Mesodermal cell (in vitro differentiated cells): ENCODE data around the gene CATSPERB.
"Not testable (repeated sequence)": the region's sequence is repeated elsewhere in the genome, so short reads cannot be mapped to it uniquely, and the experiment has no call there.

ENCODE experiments used
- H3K27ac ChIP-seq: 2 replicates; pipeline ENCODE4 v1.7.0; 2013; ENCODE audit warnings: mild to moderate bottlenecking, low read depth, low read length, moderate library complexity; ENCODE audit not compliant: severe bottlenecking
- H3K36me3 ChIP-seq: 2 replicates; pipeline ENCODE4 v1.7.1; 2013; ENCODE audit warnings: mild to moderate bottlenecking, low read length, moderate library complexity; ENCODE audit not compliant: control insufficient read depth, insufficient read depth
- H3K4me1 ChIP-seq: one replicate; pipeline ENCODE4 v1.7.1; 2013; ENCODE audit warnings: mild to moderate bottlenecking, low read length; ENCODE audit not compliant: insufficient read depth, control insufficient read depth, poor library complexity, severe bottlenecking
- H3K4me3 ChIP-seq: 2 replicates; pipeline ENCODE4 v1.7.0; 2013; ENCODE audit warnings: low read length, control low read depth, mild to moderate bottlenecking; ENCODE audit not compliant: insufficient read depth, poor library complexity, severe bottlenecking; ENCODE audit errors: extremely low read depth
- H3K9me3 ChIP-seq: 2 replicates; pipeline ENCODE4 v1.7.1; 2013; ENCODE audit warnings: mild to moderate bottlenecking, low read length, moderate library complexity; ENCODE audit not compliant: control insufficient read depth
- WGBS, 2 experiments: methylation state at CpG; one replicate each; pipeline ENCODE4 v1.1.5; 2013; ENCODE audit warnings: missing lambda C conversion rate in 2 of 2; ENCODE audit not compliant: insufficient coverage in 2 of 2; 5-methylcytosine and 5-hydroxymethylcytosine counted together

The CATSPERB gene

DNA sequence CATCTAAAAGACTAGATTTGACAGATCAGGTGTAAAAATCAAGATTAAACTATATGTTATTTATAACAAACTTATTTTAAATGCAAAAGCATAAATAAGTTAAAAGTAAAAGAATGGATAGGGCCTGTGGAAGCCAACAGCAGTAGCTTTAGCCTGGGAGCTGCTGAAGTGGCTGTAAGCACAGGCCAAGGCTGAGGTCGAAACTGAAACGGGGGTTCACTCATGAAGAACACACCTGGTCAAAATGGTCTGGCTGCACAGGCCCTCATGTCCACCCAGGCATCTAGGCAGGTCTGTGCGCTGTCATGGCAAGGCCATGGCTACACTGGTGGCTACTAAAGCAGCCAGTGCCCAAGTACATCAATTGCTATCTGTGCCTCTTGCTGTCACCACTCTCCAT is 23.1 kb downstream of the CATSPERB start:
- Histone ChIP-seq H3K4me1 (no peaks in the 10 kb centered on the region), H3K36me3 (no peaks in the 10 kb centered on the region), H3K9me3 (no peaks in the 10 kb centered on the region), H3K4me3 (no peak overlapping the region), H3K27ac (no peak overlapping the region)
- 93 to 95% methylated on average over 3 of the region's 3 CpGs for WGBS, 2 experiments

DNA sequence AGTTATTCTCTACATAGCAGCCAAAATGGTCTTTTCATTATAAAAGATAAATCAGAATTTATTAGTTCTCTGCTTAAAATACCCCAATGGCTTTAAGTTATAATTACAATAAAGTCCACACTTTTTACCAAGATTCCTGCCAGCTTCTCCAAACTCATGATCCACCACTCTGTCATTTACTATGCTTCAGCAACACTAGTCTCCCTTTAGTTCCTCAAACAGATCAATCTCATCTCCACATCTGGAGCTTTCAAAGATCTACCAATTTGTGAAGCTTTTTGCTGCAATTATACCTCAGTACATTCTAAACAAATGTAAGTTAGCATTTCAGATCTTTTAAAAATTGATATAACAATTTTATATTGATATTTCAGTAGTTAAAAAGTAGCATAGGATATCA is 24.9 kb downstream of the CATSPERB start:
- Histone ChIP-seq H3K36me3 (no peaks in the 10 kb centered on the region), H3K4me1 (no peaks in the 10 kb centered on the region), H3K4me3 (no peak overlapping the region), H3K27ac (no peak overlapping the region), H3K9me3 (no peaks in the 10 kb centered on the region)

DNA sequence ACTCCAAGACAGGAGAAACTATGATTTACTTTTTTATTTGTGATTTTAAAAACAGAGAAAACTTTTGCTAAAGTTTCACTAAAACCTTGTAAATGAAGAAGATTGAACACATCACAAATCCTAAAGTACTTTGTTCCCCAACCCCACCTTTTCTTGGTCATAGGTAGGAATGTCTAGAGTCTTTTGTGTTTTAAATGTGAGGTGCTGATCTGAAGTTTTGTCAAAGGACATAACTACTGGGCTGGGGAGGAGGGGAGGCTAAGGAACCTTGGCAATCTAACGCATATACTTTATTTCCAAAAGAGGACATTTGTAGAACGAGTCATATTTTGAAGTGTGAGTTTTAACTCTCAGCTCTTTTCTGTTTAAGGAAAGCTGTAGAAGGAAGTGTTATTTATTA is 37.2 kb downstream of the CATSPERB start:
- WGBS, 2 experiments, result no CpG with 5 or more reads among the region's 2 CpGs
- Histone ChIP-seq H3K9me3 (peaks cover 13% of the 10 kb centered on the region), H3K36me3 (no peaks in the 10 kb centered on the region), H3K4me3 (no peak overlapping the region), H3K27ac (no peak overlapping the region), H3K4me1 (no peaks in the 10 kb centered on the region)

DNA sequence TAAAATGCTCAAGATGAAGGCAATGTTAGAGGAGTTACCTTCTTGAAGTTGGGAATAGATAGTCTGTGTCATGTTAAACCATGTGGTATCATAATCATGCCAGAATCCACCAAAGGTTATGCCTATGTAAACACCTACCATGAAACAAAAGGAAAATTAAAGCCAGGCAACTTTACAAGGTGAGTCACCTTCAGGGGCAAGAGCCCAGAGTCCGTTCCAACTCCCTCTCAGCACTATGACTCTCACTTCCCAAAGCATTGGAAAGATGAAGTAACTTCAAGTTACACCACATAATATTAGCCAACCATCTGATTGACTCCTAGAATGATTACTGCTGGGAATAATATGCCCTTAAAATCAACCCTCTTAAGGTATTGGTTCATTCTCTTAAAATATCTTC is 38.5 kb downstream of the CATSPERB start:
- H3K9me3 ChIP-seq, result peaks cover 13% of the 10 kb centered on the region
- no peaks in the 10 kb centered on the region for H3K4me1 ChIP-seq
- no peak overlapping the region for H3K27ac ChIP-seq
- no peak overlapping the region for H3K4me3 ChIP-seq
- no peaks in the 10 kb centered on the region for H3K36me3 ChIP-seq
- 100% methylated on average over 1 of the region's 1 CpG; no CpG with 5 or more reads in 1 of the 2 experiments for WGBS, 2 experiments

DNA sequence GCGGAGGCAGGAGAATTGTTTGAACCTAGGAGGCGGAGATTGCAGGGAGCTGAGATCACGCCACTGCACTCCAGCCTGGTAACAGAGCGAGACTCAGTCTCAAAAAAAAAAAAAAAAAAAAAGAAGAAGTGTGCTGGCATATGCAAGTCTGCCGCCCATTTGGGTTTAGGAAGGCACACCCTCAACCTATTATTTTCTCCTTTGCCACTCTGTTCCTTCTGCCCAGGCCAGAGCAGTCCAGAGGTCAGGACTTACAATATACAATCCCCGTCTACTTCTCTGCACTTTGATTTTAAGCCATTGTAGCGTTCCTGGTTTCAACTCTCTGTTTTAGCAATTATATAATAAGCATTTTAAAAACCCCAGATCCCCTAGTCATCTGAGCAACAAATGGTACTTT is 39.8 kb downstream of the CATSPERB start:
- no peak overlapping the region for H3K27ac ChIP-seq
- peaks cover 8% of the 10 kb centered on the region for H3K9me3 ChIP-seq
- H3K4me3 ChIP-seq, result no peak overlapping the region
- WGBS, 2 experiments, result 88 to 93% methylated on average over 2 to 4 of the region's 7 CpGs
- H3K36me3 ChIP-seq, result no peaks in the 10 kb centered on the region
- no peaks in the 10 kb centered on the region for H3K4me1 ChIP-seq

DNA sequence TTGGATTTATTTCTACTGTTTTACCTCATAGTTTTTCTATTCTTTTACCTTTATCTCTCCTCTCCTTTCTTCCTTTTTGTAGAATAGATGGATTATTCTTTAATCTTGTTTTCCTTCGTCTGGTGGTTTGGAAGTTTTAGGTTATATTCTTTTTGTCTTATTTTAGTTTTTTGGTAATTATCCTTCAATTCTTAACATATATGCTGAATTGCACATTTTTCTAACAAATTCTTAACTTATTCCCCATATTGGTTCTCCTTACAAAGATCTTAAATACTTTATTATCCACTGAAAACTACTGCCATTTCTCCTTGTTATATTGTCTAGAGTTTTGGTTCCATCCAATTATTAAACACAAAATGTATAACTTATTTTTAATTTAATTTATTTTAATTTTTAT is 42.3 kb downstream of the CATSPERB start:
- no peak overlapping the region for H3K27ac ChIP-seq
- H3K36me3 ChIP-seq, result no peaks in the 10 kb centered on the region
- H3K4me1 ChIP-seq, result no peaks in the 10 kb centered on the region
- WGBS, 2 experiments, result no CpG with 5 or more reads among the region's 1 CpG
- no peak overlapping the region for H3K4me3 ChIP-seq
- H3K9me3 ChIP-seq, result peaks cover 8% of the 10 kb centered on the region

DNA sequence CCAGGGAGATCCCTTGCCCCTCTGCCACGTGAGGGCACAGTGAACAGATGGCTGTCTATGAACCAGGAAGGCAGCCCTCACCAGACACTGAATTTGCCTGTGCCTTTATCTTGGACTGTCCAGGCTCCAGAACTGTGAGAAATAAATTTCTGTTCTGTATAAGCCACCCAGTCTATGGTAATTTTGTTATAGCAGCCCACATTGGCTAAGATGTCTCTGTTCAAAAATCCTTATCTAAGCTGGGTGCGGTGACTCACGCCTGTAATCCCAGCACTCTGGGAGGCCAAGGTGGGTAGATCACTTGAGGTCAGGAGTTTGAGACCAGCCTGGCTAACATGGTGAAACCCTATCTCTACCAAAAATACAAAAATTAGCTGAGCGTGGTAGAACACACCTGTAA is 44.5 kb downstream of the CATSPERB start:
- H3K27ac ChIP-seq, H3K9me3 ChIP-seq, H3K4me1 ChIP-seq, H3K4me3 ChIP-seq, H3K36me3 ChIP-seq: not testable (repeated sequence)
- WGBS, 2 experiments, result 83% methylated on average over 2 of the region's 4 CpGs; no CpG with 5 or more reads in 1 of the 2 experiments

DNA sequence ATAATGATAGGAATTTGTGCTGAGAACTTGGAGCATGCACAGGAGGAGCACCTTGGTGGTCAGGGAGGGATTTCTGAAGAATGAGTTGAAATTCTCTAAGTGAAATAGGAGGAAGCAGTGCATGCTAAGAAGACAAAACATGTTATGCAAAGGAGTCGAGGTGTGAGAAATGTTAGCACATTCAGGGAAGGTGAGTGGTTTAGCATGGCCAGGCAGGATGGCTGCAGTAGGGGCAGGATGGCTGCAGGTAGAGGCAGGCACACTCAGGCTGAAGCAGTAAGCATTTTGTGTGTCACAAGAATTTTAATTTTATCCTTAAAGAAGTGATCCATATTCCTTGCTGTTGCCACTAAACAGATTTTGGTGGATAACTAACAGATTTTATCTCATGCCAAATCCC is 46.3 kb downstream of the CATSPERB start:
- H3K36me3 ChIP-seq, result no peaks in the 10 kb centered on the region
- H3K9me3 ChIP-seq, result peaks cover 15% of the 10 kb centered on the region
- no peak overlapping the region for H3K27ac ChIP-seq
- no peaks in the 10 kb centered on the region for H3K4me1 ChIP-seq
- no peak overlapping the region for H3K4me3 ChIP-seq
- WGBS, 2 experiments, result 57 to 60% methylated on average over 1 of the region's 1 CpG

DNA sequence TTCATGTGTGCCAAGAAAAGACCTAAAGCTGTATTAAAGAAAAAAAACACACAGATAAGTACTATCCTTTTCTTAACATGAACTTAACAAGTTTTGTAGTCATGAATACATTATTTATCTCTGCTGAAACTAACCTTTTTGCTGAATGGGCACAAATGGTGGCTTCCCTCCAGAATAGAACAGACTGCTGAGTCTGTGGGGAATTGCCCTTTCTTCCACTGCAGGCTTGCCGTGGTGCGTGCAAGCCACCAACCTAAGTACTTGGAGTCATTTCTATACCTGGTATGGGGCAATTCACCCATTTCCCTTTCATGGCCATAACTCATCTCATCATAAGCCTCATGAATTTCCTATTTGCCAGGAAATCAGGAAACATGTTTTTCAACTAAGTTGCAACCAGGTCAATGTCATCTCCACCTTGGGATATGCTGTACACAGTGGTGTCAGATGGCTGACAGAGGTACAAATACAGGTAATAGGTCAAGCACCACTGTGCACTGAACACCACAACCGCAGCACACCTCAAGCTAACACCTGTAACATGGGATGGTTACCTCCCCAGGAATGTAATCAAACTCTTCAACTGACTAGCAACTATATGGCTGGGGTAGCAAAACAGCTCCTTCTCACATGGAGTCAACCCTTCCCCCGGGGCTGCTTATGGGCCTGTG is 49.9 kb downstream of the CATSPERB start:
- H3K9me3 ChIP-seq, result peaks cover 14% of the 10 kb centered on the region
- H3K36me3 ChIP-seq, result no peaks in the 10 kb centered on the region
- WGBS, 2 experiments, result 78 to 100% methylated on average over 2 to 3 of the region's 4 CpGs
- no peak overlapping the region for H3K27ac ChIP-seq
- H3K4me3 ChIP-seq, result no peak overlapping the region
- H3K4me1 ChIP-seq, result no peaks in the 10 kb centered on the region

DNA sequence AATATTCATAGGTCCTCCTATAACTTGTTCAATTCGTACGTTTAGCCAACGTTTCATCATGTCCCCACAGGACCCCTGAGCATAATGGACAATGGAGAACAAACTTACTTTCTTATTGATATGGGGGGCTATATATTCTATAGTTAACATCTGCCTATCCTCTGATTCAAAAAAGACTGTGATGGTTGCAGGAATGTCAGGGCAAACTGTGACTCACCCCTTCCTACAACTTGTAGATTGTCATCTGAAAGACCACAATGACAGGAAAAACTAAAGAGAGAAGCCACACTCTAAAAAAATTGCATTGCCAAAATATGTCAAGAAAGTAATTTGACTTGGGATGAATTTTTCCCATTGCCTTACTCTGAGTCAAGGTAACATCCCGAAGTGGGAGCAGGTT is 50.8 kb downstream of the CATSPERB start:
- Histone ChIP-seq H3K36me3 (no peaks in the 10 kb centered on the region), H3K4me1 (no peaks in the 10 kb centered on the region), H3K27ac (no peak overlapping the region), H3K4me3 (no peak overlapping the region), H3K9me3 (peaks cover 14% of the 10 kb centered on the region)
- WGBS, 2 experiments, result 90% methylated on average over 2 of the region's 4 CpGs; no CpG with 5 or more reads in 1 of the 2 experiments

DNA sequence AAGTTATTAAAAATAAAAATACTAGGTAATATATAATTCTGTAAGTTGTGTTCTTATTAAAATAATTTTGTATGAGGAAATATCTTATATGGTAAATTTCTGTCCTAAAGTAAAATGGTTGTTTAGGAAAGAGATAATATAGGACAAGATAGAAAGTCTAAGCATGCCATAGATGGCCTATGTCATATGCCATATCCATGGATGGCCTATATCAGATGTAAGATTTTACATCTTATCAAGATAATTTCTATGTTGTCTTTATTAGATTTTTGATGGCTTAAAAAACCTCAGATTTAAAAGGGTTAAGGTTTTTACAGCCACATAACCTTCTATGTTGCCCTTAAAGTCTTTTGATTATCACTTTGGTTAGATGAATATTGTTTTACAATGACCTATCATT is 52.6 kb downstream of the CATSPERB start:
- Histone ChIP-seq H3K4me1 (no peaks in the 10 kb centered on the region), H3K9me3 (peaks cover 14% of the 10 kb centered on the region), H3K4me3 (no peak overlapping the region), H3K36me3 (no peaks in the 10 kb centered on the region), H3K27ac (no peak overlapping the region)
